CD8-positive, alpha-beta memory T cell (primary cell): ENCODE measurements around the gene RAB21. TPM values are rescaled to one million over a fixed set of nuclear protein-coding genes. Genes with fewer than 3 reads are reported as not detected.

ENCODE experiments used
- CTCF ChIA-PET: fragments of 350-600 bp; sonication (Branson Sonifier 250); formaldehyde crosslinking; loops from one replicate; lab custom pipeline; 2021; ENCODE audit warnings: antibody characterized with exemption; lab: Charles Lee
- POLR2A ChIA-PET: fragments of 350-600 bp; sonication (Branson Sonifier 250); formaldehyde crosslinking; loops from one replicate; lab custom pipeline; 2021; ENCODE audit warnings: antibody characterized with exemption; lab: Charles Lee
- DNase-seq, 5 donors: peaks; one replicate each; pipeline versions ENCODE4 v3.0.0 to v3.0.0-alpha.2; 2020 to 2022; ENCODE audit warnings: mixed read lengths in 1 of 5
- H3K27ac ChIP-seq: one replicate; pipeline ENCODE4 v1.7.0; 2013; ENCODE audit warnings: low read depth, mild to moderate bottlenecking, low read length, moderate library complexity
- H3K27me3 ChIP-seq: 2 replicates; pipeline ENCODE4 v1.7.0; 2013; ENCODE audit warnings: low read length, mild to moderate bottlenecking; ENCODE audit not compliant: insufficient read depth, poor library complexity, severe bottlenecking
- H3K36me3 ChIP-seq: 2 replicates; pipeline ENCODE4 v1.7.0; 2013; ENCODE audit warnings: mild to moderate bottlenecking, low read length, moderate library complexity; ENCODE audit not compliant: insufficient read depth
- H3K4me1 ChIP-seq: 2 replicates; pipeline ENCODE4 v1.7.0; 2013; ENCODE audit warnings: mild to moderate bottlenecking, low read length, moderate library complexity; ENCODE audit not compliant: insufficient read depth
- H3K4me3 ChIP-seq: 2 replicates; pipeline ENCODE4 v1.7.0; 2013; ENCODE audit warnings: mild to moderate bottlenecking, low read length
- H3K9me3 ChIP-seq: 2 replicates; pipeline ENCODE4 v1.7.0; 2013; ENCODE audit warnings: mild to moderate bottlenecking, low read length
- H3K27ac Mint-ChIP-seq, 8 donors: one replicate each; pipeline ENCODE4 v1.8.0; 2020 to 2021; ENCODE audit warnings: mixed read lengths in 8 of 8, mild to moderate bottlenecking in 6 of 8, inconsistent platforms in 3 of 8, moderate library complexity in 3 of 8
- H3K27me3 Mint-ChIP-seq, 2 donors: one replicate each; pipeline ENCODE4 v1.8.0; 2020 to 2021; ENCODE audit warnings: mixed read lengths in 2 of 2, mild to moderate bottlenecking in 1 of 2, moderate library complexity in 1 of 2
- H3K36me3 Mint-ChIP-seq, 3 donors: one replicate each; pipeline ENCODE4 v1.8.0; 2020 to 2021; ENCODE audit warnings: mixed read lengths in 3 of 3, inconsistent platforms in 1 of 3, mild to moderate bottlenecking in 1 of 3
- H3K4me1 Mint-ChIP-seq, 3 donors: one replicate each; pipeline ENCODE4 v1.8.0; 2020 to 2021; ENCODE audit warnings: mixed read lengths in 3 of 3, inconsistent platforms in 1 of 3, mild to moderate bottlenecking in 1 of 3
- H3K4me3 Mint-ChIP-seq, 7 donors: one replicate each; pipeline ENCODE4 v1.8.0; 2020 to 2021; ENCODE audit warnings: mixed read lengths in 7 of 7, mild to moderate bottlenecking in 6 of 7, moderate library complexity in 4 of 7, inconsistent platforms in 2 of 7
- H3K9me3 Mint-ChIP-seq, 5 donors: one replicate each; pipeline ENCODE4 v1.8.0; 2020 to 2022; ENCODE audit warnings: mixed read lengths in 5 of 5, mild to moderate bottlenecking in 3 of 5, moderate library complexity in 2 of 5, inconsistent platforms in 1 of 5
- polyA plus RNA-seq: library from polyadenylated mRNA; unstranded; fragments of 300-500 nt; fragmentation: Illumina TruSeq; gene quantifications from one replicate; pipeline ENCODE4 v1.2.3, GENCODE V29; 2021
- total RNA-seq, 2 experiments: library from RNA; stranded (reverse); gene quantifications; one replicate each; pipeline ENCODE4 v1.2.3, GENCODE V29; 2021

RAB21 gene
- total and polyA plus RNA-seq, 3 experiments from 2014 or later: 39.3 to 106 (median 100) TPM

GRCh38 chr12:71790331-71790730, 35.7 kb downstream of the RAB21 start:
- Histone ChIP-seq H3K27ac (no peak overlapping the region), H3K9me3 (no peaks in the 10 kb centered on the region), H3K36me3 (peaks cover 10% of the 10 kb centered on the region), H3K4me3 (no peak overlapping the region), H3K4me1 (no peaks in the 10 kb centered on the region), H3K27me3 (no peaks in the 10 kb centered on the region)
- Mint-ChIP-seq H3K4me3 (no peak overlapping the region), H3K36me3 (peaks cover 6 to 28% (median 14%) of the 10 kb centered on the region in 3 donors), H3K9me3 (no peaks in the 10 kb centered on the region), H3K27ac (peak overlapping the region in 1 of 8 donors; percentile 37), H3K4me1 (peaks cover 0 to 6% (median 4%) of the 10 kb centered on the region in 3 donors), H3K27me3 (no peaks in the 10 kb centered on the region)
- CTCF ChIA-PET: no interaction called here
- POLR2A ChIA-PET: no interaction called here
- DNase-seq: no peak

- POLR2A ChIA-PET: no interaction called here
- no peak overlapping the region for H3K27ac ChIP-seq
- peaks cover 0 to 5% (median 4%) of the 10 kb centered on the region in 3 donors for H3K4me1 Mint-ChIP-seq
- CTCF ChIA-PET: interaction anchor here (2.2 kb wide), 1 partner anchor 11 kb away, joined by 10 read pairs; no protein-coding TSS in a partner anchor
- H3K4me3 Mint-ChIP-seq: no peak overlapping the region
- H3K27me3 Mint-ChIP-seq: no peaks in the 10 kb centered on the region
- H3K9me3 ChIP-seq: no peaks in the 10 kb centered on the region
- no peaks in the 10 kb centered on the region for H3K4me1 ChIP-seq
- peaks cover 3% of the 10 kb centered on the region for H3K36me3 ChIP-seq
- no peak overlapping the region for H3K4me3 ChIP-seq
- no peaks in the 10 kb centered on the region for H3K27me3 ChIP-seq
- peak overlapping the region in 2 of 8 donors; percentile 16 to 25 for H3K27ac Mint-ChIP-seq
- no peaks in the 10 kb centered on the region for H3K9me3 Mint-ChIP-seq
- no peak for DNase-seq
- H3K36me3 Mint-ChIP-seq: peaks cover 4 to 18% (median 10%) of the 10 kb centered on the region in 3 donors
These were observed 36.9 kb downstream of the RAB21 start for GRCh38 chr12:71791473-71792150.

GRCh38 chr12:71792599-71792998, 37.9 kb downstream of the RAB21 start:
- H3K27me3 ChIP-seq: no peaks in the 10 kb centered on the region
- Mint-ChIP-seq H3K4me3 (no peak overlapping the region), H3K4me1 (peaks cover 0 to 4% (median 1%) of the 10 kb centered on the region in 3 donors), H3K27ac (peak overlapping the region in 1 of 8 donors; percentile 19), H3K9me3 (no peaks in the 10 kb centered on the region), H3K27me3 (no peaks in the 10 kb centered on the region), H3K36me3 (peaks cover 0 to 10% (median 9%) of the 10 kb centered on the region in 3 donors)
- H3K27ac ChIP-seq: no peak overlapping the region
- no peak overlapping the region for H3K4me3 ChIP-seq
- H3K36me3 ChIP-seq: no peaks in the 10 kb centered on the region
- H3K4me1 ChIP-seq: no peaks in the 10 kb centered on the region
- no peaks in the 10 kb centered on the region for H3K9me3 ChIP-seq
- POLR2A ChIA-PET: no interaction called here
- CTCF ChIA-PET: interaction anchor here (2.2 kb wide), 1 partner anchor 12 kb away, joined by 10 read pairs; no protein-coding TSS in a partner anchor
- no peak for DNase-seq

GRCh38 chr12:71795901-71796300, 41.2 kb downstream of the RAB21 start:
- Mint-ChIP-seq H3K27ac (no peak overlapping the region), H3K27me3 (no peaks in the 10 kb centered on the region), H3K36me3 (peaks cover 0 to 1% (median 0%) of the 10 kb centered on the region in 3 donors), H3K4me3 (no peak overlapping the region), H3K9me3 (no peaks in the 10 kb centered on the region), H3K4me1 (no peaks in the 10 kb centered on the region)
- DNase-seq: no peak
- H3K27ac ChIP-seq: no peak overlapping the region
- ChIA-PET CTCF (interaction anchor here (1.5 kb wide), 1 partner anchor 44 kb away, joined by 4 read pairs; the partner anchor contains the start of gene TBC1D15), POLR2A (interaction anchor here (0.7 kb wide), 1 partner anchor 94 kb away, joined by 3 read pairs; no protein-coding TSS in a partner anchor)
- H3K4me3 ChIP-seq: no peak overlapping the region
- no peaks in the 10 kb centered on the region for H3K27me3 ChIP-seq
- no peaks in the 10 kb centered on the region for H3K4me1 ChIP-seq
- no peaks in the 10 kb centered on the region for H3K9me3 ChIP-seq
- H3K36me3 ChIP-seq: no peaks in the 10 kb centered on the region

GRCh38 chr12:71797531-71797930, 42.9 kb downstream of the RAB21 start:
- H3K27me3 Mint-ChIP-seq: no peaks in the 10 kb centered on the region
- H3K9me3 Mint-ChIP-seq: no peaks in the 10 kb centered on the region

GRCh38 chr12:71799106-71799505, 44.4 kb downstream of the RAB21 start:
- CTCF ChIA-PET: no interaction called here

More at GRCh38 chr12:71797531-71797930, 42.9 kb downstream of the RAB21 start:
- no peaks in the 10 kb centered on the region for H3K4me1 ChIP-seq
- no peaks in the 10 kb centered on the region for H3K9me3 ChIP-seq
- no peak for DNase-seq
- Mint-ChIP-seq H3K4me1 (no peaks in the 10 kb centered on the region), H3K4me3 (no peak overlapping the region), H3K36me3 (no peaks in the 10 kb centered on the region), H3K27ac (peak overlapping the region in 1 of 8 donors; percentile 15)
- no peak overlapping the region for H3K27ac ChIP-seq
- POLR2A ChIA-PET: no interaction called here
- no peaks in the 10 kb centered on the region for H3K27me3 ChIP-seq
- CTCF ChIA-PET: no interaction called here
- H3K4me3 ChIP-seq: no peak overlapping the region
- no peaks in the 10 kb centered on the region for H3K36me3 ChIP-seq

GRCh38 chr12:71800177-71800576, 45.5 kb downstream of the RAB21 start:
- H3K9me3 Mint-ChIP-seq: no peaks in the 10 kb centered on the region
- no peak overlapping the region for H3K27ac Mint-ChIP-seq
- H3K4me1 Mint-ChIP-seq: no peaks in the 10 kb centered on the region
- ChIA-PET CTCF (no interaction called here), POLR2A (no interaction called here)
- no peak overlapping the region for H3K27ac ChIP-seq
- peaks cover 8 to 14% of the 10 kb centered on the region in 2 donors for H3K27me3 Mint-ChIP-seq
- no peak for DNase-seq
- H3K4me1 ChIP-seq: no peaks in the 10 kb centered on the region
- H3K4me3 Mint-ChIP-seq: no peak overlapping the region
- no peaks in the 10 kb centered on the region for H3K9me3 ChIP-seq
- no peaks in the 10 kb centered on the region for H3K27me3 ChIP-seq
- H3K36me3 ChIP-seq: no peaks in the 10 kb centered on the region
- no peak overlapping the region for H3K4me3 ChIP-seq
- H3K36me3 Mint-ChIP-seq: no peaks in the 10 kb centered on the region

More at GRCh38 chr12:71799106-71799505, 44.4 kb downstream of the RAB21 start:
- H3K27me3 ChIP-seq: no peaks in the 10 kb centered on the region
- no peak overlapping the region for H3K4me3 ChIP-seq
- Mint-ChIP-seq H3K9me3 (no peaks in the 10 kb centered on the region), H3K4me1 (no peaks in the 10 kb centered on the region), H3K27me3 (peaks cover 8 to 10% of the 10 kb centered on the region in 2 donors), H3K27ac (no peak overlapping the region), H3K36me3 (no peaks in the 10 kb centered on the region), H3K4me3 (no peak overlapping the region)
- no peak for DNase-seq
- no peaks in the 10 kb centered on the region for H3K9me3 ChIP-seq
- POLR2A ChIA-PET: no interaction called here
- H3K4me1 ChIP-seq: no peaks in the 10 kb centered on the region
- H3K27ac ChIP-seq: no peak overlapping the region
- H3K36me3 ChIP-seq: no peaks in the 10 kb centered on the region

GRCh38 chr12:71804505-71804904, 49.8 kb downstream of the RAB21 start:
- POLR2A ChIA-PET: no interaction called here
- Histone ChIP-seq H3K36me3 (no peaks in the 10 kb centered on the region), H3K9me3 (no peaks in the 10 kb centered on the region), H3K27ac (no peak overlapping the region), H3K4me1 (no peaks in the 10 kb centered on the region), H3K4me3 (no peak overlapping the region), H3K27me3 (no peaks in the 10 kb centered on the region)
- Mint-ChIP-seq H3K9me3 (no peaks in the 10 kb centered on the region), H3K4me1 (no peaks in the 10 kb centered on the region), H3K27me3 (peaks cover 16 to 48% of the 10 kb centered on the region in 2 donors), H3K4me3 (no peak overlapping the region), H3K36me3 (no peaks in the 10 kb centered on the region), H3K27ac (no peak overlapping the region)
- no peak for DNase-seq
- CTCF ChIA-PET: no interaction called here
